Activated CD8-positive, alpha-beta memory T cell treated with anti-CD3 and anti-CD28 coated beads, Interleukin-2, amount 10 ng/mL, durations not matched to agents 7 days and 5 days (primary cell): Measurements from ENCODE around the gene BCHE. TPM values are rescaled to one million over a fixed set of nuclear protein-coding genes. Genes with fewer than 3 reads are reported as not detected.

Experiments used
- ATAC-seq: fragments of 150-1000 bp; cut with Tn5 transposase; one replicate; pipeline ENCODE4 v1.10.0; 2021; ENCODE audit warnings: moderate library complexity
- CTCF ChIA-PET: fragments of 350-600 bp; sonication (Branson Sonifier 250); formaldehyde crosslinking; loops from one replicate; lab custom pipeline; 2021; ENCODE audit warnings: antibody characterized with exemption; lab: Charles Lee
- DNase-seq: peaks from one replicate; pipeline ENCODE4 v3.0.0-alpha.2; 2020
- H3K27ac Mint-ChIP-seq: one replicate; pipeline ENCODE4 v1.8.0; 2021; ENCODE audit warnings: mild to moderate bottlenecking, mixed read lengths
- H3K27me3 Mint-ChIP-seq: one replicate; pipeline ENCODE4 v1.8.0; 2021; ENCODE audit warnings: mixed read lengths
- H3K36me3 Mint-ChIP-seq: one replicate; pipeline ENCODE4 v1.8.0; 2021; ENCODE audit warnings: mild to moderate bottlenecking, mixed read lengths
- H3K4me1 Mint-ChIP-seq: one replicate; pipeline ENCODE4 v1.8.0; 2021; ENCODE audit warnings: mixed read lengths
- H3K4me3 Mint-ChIP-seq: one replicate; pipeline ENCODE4 v1.8.0; 2021; ENCODE audit warnings: mild to moderate bottlenecking, moderate library complexity, mixed read lengths
- H3K9me3 Mint-ChIP-seq: one replicate; pipeline ENCODE4 v1.8.0; 2022; ENCODE audit warnings: low read depth, mixed read lengths
- total RNA-seq, 2 experiments: library from RNA; stranded (reverse); gene quantifications; one replicate each; pipeline ENCODE4 v1.2.3, GENCODE V29; 2021

Gene BCHE
- not detected for total RNA-seq

DNA sequence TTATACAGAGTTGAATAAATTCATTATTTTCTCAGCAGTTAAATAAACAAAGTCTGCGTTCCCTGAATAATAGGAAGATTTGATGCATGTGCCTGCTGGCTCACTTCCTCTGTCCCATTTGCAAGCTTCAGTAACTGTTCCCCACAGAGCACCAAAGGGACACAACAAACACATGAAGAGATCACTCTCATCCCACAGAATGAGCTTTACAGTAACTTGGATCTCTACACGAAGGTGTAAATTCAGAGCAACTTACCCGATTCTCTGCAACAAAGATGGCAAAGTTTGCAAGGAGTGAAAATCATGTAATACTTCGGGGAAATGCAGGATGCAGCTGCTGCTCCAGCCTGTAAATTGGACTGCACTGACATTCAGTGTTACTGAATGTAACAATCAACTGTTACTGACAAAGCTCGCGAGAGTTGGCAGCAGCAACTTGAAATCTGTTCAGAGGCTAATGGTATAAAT is at the start of gene BCHE:
Gene BCHE, minus strand, starts transcription at position 366 of the 468 bp plus-strand sequence. CDS start 6,390 bp downstream, outside the sequence.
- CTCF ChIA-PET: no interaction called here
- Mint-ChIP-seq H3K4me3 (no peak within 1 kb of the TSS), H3K9me3 (peaks cover 5% of the 10 kb centered on the region), H3K27ac (no peak within 1 kb of the TSS), H3K4me1 (no peaks in the 10 kb centered on the region), H3K36me3 (no peaks in the 10 kb centered on the region), H3K27me3 (no peaks in the 10 kb centered on the region)
- DNase-seq (no peak), ATAC-seq (no peak)

- ATAC-seq: no peak
- H3K4me3 Mint-ChIP-seq: no peak overlapping the region
- CTCF ChIA-PET: no interaction called here
These were observed 48.5 kb upstream of the BCHE start for GRCh38 chr3:165885558-165886270.

DNA sequence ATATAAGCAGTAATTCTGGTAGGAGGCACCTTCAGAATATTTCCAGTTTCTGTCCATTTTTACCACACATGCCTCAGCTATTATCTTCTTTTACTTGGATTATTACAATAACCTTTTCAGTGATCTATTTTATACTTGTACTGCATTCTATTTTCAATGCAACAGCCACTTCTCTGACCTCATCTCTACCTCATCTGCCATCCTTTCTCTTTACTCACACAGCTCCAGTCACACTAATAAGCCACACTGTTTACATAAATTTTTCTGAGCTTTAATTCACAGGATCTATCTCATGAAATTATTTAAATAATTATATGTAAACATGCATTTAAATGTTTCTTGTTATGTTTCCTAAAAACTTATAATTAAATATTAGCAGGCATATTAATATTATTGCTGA is 47.3 kb upstream of the BCHE start:
- Mint-ChIP-seq H3K9me3 (peaks cover 3% of the 10 kb centered on the region), H3K27me3 (no peaks in the 10 kb centered on the region), H3K4me1 (no peaks in the 10 kb centered on the region), H3K4me3 (no peak overlapping the region), H3K36me3 (no peaks in the 10 kb centered on the region), H3K27ac (no peak overlapping the region)
- ATAC-seq (no peak), DNase-seq (no peak)
- CTCF ChIA-PET: no interaction called here

More at GRCh38 chr3:165885558-165886270, 48.5 kb upstream of the BCHE start:
- peaks cover 2% of the 10 kb centered on the region for H3K9me3 Mint-ChIP-seq
- no peaks in the 10 kb centered on the region for H3K4me1 Mint-ChIP-seq
- no peaks in the 10 kb centered on the region for H3K27me3 Mint-ChIP-seq
- H3K27ac Mint-ChIP-seq: no peak overlapping the region
- no peaks in the 10 kb centered on the region for H3K36me3 Mint-ChIP-seq
- DNase-seq: no peak

GRCh38 chr3:165883863-165884478 is 46.7 kb upstream of the BCHE start:
- CTCF ChIA-PET: no interaction called here
- H3K9me3 Mint-ChIP-seq: peaks cover 5% of the 10 kb centered on the region
- no peaks in the 10 kb centered on the region for H3K27me3 Mint-ChIP-seq
- no peak for ATAC-seq
- H3K4me3 Mint-ChIP-seq: no peak overlapping the region
- no peak overlapping the region for H3K27ac Mint-ChIP-seq
- no peaks in the 10 kb centered on the region for H3K36me3 Mint-ChIP-seq
- no peak for DNase-seq
- H3K4me1 Mint-ChIP-seq: no peaks in the 10 kb centered on the region

DNA sequence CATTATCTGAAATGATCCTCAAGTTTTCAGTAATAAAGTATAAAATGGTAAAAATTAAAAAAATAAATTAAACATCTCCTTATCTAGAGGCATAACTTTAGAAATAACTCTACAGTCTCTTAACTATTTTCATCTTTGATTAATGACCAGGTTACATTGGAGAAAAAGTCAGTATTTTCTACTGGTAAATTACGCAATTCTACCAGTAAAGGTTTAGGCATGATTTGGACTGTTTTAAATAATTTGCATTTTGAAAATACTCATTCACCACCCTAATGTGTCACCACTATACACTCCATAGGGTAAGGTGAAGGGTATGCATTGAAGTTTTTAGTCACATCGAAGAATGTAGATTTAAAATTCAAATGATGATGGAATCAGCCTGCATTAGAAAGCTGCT is 45.9 kb upstream of the BCHE start:
- no peaks in the 10 kb centered on the region for H3K27me3 Mint-ChIP-seq
- CTCF ChIA-PET: no interaction called here
- no peaks in the 10 kb centered on the region for H3K36me3 Mint-ChIP-seq

GRCh38 chr3:165875644-165876043 is 38.4 kb upstream of the BCHE start:
- no peak overlapping the region for H3K27ac Mint-ChIP-seq
- no peak overlapping the region for H3K4me3 Mint-ChIP-seq
- no peak for DNase-seq
- no peaks in the 10 kb centered on the region for H3K27me3 Mint-ChIP-seq
- H3K9me3 Mint-ChIP-seq: peaks cover 13% of the 10 kb centered on the region
- CTCF ChIA-PET: no interaction called here
- no peaks in the 10 kb centered on the region for H3K4me1 Mint-ChIP-seq
- no peaks in the 10 kb centered on the region for H3K36me3 Mint-ChIP-seq
- no peak for ATAC-seq

More for the DNA sequence above, 45.9 kb upstream of the BCHE start:
- H3K4me3 Mint-ChIP-seq: no peak overlapping the region
- ATAC-seq (no peak), DNase-seq (no peak)
- H3K9me3 Mint-ChIP-seq: peaks cover 3% of the 10 kb centered on the region
- H3K4me1 Mint-ChIP-seq: no peaks in the 10 kb centered on the region
- no peak overlapping the region for H3K27ac Mint-ChIP-seq

DNA sequence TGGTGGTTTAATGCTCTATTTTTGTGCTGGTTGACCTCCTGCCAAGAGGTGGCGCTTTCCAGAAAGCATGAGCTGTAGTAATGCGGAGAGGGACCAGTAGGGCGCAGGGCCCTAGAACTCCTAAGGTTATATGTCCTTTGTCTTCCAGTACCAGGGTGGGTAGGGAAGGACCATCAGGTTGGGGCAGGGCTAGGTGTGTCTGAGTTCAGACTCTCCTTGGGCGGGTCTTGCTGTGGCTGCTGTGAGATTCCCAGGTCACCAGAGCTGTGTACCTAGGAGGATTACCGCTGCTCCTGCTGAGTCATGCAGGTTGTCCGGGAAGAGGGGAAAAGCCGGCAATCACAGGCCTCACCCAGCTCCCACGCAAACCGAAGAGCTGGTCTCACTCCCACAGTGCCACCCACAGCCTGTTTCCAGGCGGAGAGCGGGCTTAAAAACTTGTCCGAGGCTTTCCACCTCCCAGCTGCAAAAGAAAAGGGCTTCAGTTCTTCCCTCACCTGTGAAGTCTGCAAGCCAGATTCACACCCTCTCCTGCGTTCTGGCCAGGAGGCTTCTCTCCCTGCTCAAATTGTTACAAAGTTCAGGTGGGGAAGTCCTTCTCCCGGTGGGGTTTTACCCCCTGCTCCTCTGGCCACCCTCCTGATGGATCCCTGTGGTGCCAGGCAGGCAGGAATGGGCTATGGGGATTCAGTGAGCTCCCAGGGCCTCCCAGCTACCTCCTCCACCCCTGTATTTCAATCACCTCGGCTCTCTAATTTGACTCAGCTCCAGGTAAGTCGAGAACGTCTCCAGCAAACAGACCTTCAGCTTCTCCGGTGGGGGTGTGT is 37.7 kb upstream of the BCHE start:
- no peak for DNase-seq
- H3K27ac Mint-ChIP-seq: no peak overlapping the region
- H3K4me1 Mint-ChIP-seq: no peaks in the 10 kb centered on the region
- peaks cover 13% of the 10 kb centered on the region for H3K9me3 Mint-ChIP-seq
- no peak overlapping the region for H3K4me3 Mint-ChIP-seq
- CTCF ChIA-PET: no interaction called here
- no peak for ATAC-seq
- H3K36me3 Mint-ChIP-seq: no peaks in the 10 kb centered on the region
- no peaks in the 10 kb centered on the region for H3K27me3 Mint-ChIP-seq

DNA sequence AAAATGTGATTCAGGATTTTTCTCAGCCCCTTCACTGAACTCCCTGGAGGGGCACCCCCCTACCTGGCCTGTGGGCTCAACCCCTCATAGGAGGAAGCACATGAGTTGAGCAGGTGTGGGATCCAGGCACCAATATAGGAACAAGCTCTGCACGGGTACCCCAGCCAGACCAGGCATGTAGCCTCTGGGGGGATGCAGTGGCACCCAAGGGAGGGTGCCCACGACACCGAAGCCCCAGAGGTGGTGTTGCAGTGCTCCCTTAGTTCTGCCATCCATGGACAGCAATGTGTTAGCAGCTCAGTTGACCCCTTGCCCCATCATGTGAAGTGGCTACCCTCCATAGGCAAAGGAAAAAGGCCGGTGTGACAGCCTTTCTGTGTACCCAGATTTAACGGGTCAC is 30.9 kb upstream of the BCHE start:
- DNase-seq (no peak), ATAC-seq (no peak)
- Mint-ChIP-seq H3K36me3 (no peaks in the 10 kb centered on the region), H3K9me3 (peaks cover 2% of the 10 kb centered on the region), H3K4me3 (no peak overlapping the region), H3K27ac (no peak overlapping the region), H3K4me1 (no peaks in the 10 kb centered on the region), H3K27me3 (no peaks in the 10 kb centered on the region)
- CTCF ChIA-PET: no interaction called here

- H3K4me1 Mint-ChIP-seq: no peaks in the 10 kb centered on the region
- no peaks in the 10 kb centered on the region for H3K9me3 Mint-ChIP-seq
- ATAC-seq: no peak
- no peak overlapping the region for H3K4me3 Mint-ChIP-seq
- H3K36me3 Mint-ChIP-seq: no peaks in the 10 kb centered on the region
- no peaks in the 10 kb centered on the region for H3K27me3 Mint-ChIP-seq
- H3K27ac Mint-ChIP-seq: no peak overlapping the region
- CTCF ChIA-PET: no interaction called here
- no peak for DNase-seq
These were observed 21.8 kb upstream of the BCHE start for GRCh38 chr3:165859061-165859460.

DNA sequence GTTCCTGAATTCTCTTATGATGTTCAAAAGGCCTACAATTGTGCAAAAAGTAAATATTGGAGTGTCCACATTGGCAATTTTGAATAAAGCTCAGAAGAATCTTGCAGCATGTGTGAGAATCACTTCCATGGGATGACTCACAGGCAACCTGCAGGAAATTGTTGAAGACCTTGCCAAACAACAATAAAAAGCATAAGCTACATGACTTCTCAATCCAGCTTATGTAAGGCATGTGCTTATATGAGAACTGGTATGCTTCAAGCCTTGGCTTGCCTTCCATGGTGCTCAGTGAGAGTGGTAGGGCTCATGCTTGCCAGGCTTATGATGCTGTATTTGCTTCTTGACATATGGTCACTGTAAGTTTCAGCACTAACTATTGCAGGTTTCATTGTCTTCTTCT is 18.4 kb upstream of the BCHE start:
- no peak for DNase-seq
- CTCF ChIA-PET: no interaction called here
- no peak for ATAC-seq
- Mint-ChIP-seq H3K27ac (no peak overlapping the region), H3K9me3 (no peaks in the 10 kb centered on the region), H3K36me3 (no peaks in the 10 kb centered on the region), H3K27me3 (no peaks in the 10 kb centered on the region), H3K4me3 (no peak overlapping the region), H3K4me1 (no peaks in the 10 kb centered on the region)

- DNase-seq (no peak), ATAC-seq (no peak)
- no peak overlapping the region for H3K4me3 Mint-ChIP-seq
- H3K36me3 Mint-ChIP-seq: no peaks in the 10 kb centered on the region
- H3K27me3 Mint-ChIP-seq: no peaks in the 10 kb centered on the region
- H3K9me3 Mint-ChIP-seq: no peaks in the 10 kb centered on the region
- H3K27ac Mint-ChIP-seq: no peak overlapping the region
- CTCF ChIA-PET: no interaction called here
- H3K4me1 Mint-ChIP-seq: no peaks in the 10 kb centered on the region
These were observed 17.5 kb upstream of the BCHE start for GRCh38 chr3:165854696-165855095.

DNA sequence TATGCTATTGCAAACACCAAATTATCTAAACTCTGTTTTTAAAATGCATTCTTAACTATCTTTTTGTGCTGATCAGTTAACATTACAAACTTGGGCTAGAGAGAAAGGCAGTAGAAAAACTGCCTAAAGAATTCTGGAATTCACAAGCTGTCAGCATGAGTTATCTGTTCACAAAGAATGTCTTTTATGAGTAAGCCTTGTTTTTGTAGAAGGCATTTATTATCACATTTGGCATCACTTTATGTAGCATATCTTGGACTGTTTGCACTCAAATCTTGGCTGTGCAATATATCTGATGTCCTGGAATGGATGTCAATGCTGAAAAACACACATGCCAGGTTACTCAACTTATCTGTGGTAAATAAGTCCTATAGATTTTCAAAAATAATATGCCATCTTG is 15.5 kb upstream of the BCHE start:
- no peaks in the 10 kb centered on the region for H3K27me3 Mint-ChIP-seq

GRCh38 chr3:165852191-165852590 is 15.0 kb upstream of the BCHE start:
- H3K9me3 Mint-ChIP-seq: no peaks in the 10 kb centered on the region
- no peak overlapping the region for H3K4me3 Mint-ChIP-seq
- no peaks in the 10 kb centered on the region for H3K4me1 Mint-ChIP-seq
- CTCF ChIA-PET: no interaction called here
- H3K36me3 Mint-ChIP-seq: no peaks in the 10 kb centered on the region
- no peaks in the 10 kb centered on the region for H3K27me3 Mint-ChIP-seq
- DNase-seq (no peak), ATAC-seq (no peak)
- H3K27ac Mint-ChIP-seq: no peak overlapping the region

More for the DNA sequence above, 15.5 kb upstream of the BCHE start:
- H3K9me3 Mint-ChIP-seq: no peaks in the 10 kb centered on the region
- CTCF ChIA-PET: no interaction called here
- no peak for DNase-seq
- H3K27ac Mint-ChIP-seq: no peak overlapping the region
- H3K36me3 Mint-ChIP-seq: no peaks in the 10 kb centered on the region
- no peaks in the 10 kb centered on the region for H3K4me1 Mint-ChIP-seq
- no peak overlapping the region for H3K4me3 Mint-ChIP-seq
- no peak for ATAC-seq
